ENCODE data around the gene ANGEL1.

- TF ChIP-seq CTCF (IDR thresholded peaks at IDR 0.05) (no peak), RCOR1 (IDR thresholded peaks at IDR 0.05; ENCODE audit: low read length) (no peak), PBX3 (IDR thresholded peaks at IDR 0.05) (no peak), YY1 (IDR thresholded peaks at IDR 0.05; ENCODE audit: low read depth) (no peak), MXI1 (IDR thresholded peaks at IDR 0.05; ENCODE audit: low read depth, low read length) (no peak), JUND (IDR thresholded peaks at IDR 0.05) (no peak), MAX (IDR thresholded peaks at IDR 0.05; ENCODE audit: low read depth) (no peak), RFX5 (IDR thresholded peaks at IDR 0.05; ENCODE audit: low read length) (no peak), POLR2AphosphoS5 (IDR thresholded peaks at IDR 0.05; ENCODE audit: low read depth, low read length) (no peak)
Measured at GRCh38 chr14:76861574-76862255, 49.0 kb upstream of the ANGEL1 start.

Data from SK-N-SH (cell line).